D341Med (cell line): ENCODE data around the gene METTL2A.
"Not testable (repeated sequence)": the region's sequence is repeated elsewhere in the genome, so short reads cannot be mapped to it uniquely, and the experiment has no call there.

Source experiments
- DNase-seq: peaks from one replicate; pipeline ENCODE4 v3.0.0; 2012; ENCODE audit warnings: low spot score

Gene METTL2A, protein sequence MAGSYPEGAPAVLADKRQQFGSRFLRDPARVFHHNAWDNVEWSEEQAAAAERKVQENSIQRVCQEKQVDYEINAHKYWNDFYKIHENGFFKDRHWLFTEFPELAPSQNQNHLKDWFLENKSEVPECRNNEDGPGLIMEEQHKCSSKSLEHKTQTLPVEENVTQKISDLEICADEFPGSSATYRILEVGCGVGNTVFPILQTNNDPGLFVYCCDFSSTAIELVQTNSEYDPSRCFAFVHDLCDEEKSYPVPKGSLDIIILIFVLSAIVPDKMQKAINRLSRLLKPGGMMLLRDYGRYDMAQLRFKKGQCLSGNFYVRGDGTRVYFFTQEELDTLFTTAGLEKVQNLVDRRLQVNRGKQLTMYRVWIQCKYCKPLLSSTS

DNA sequence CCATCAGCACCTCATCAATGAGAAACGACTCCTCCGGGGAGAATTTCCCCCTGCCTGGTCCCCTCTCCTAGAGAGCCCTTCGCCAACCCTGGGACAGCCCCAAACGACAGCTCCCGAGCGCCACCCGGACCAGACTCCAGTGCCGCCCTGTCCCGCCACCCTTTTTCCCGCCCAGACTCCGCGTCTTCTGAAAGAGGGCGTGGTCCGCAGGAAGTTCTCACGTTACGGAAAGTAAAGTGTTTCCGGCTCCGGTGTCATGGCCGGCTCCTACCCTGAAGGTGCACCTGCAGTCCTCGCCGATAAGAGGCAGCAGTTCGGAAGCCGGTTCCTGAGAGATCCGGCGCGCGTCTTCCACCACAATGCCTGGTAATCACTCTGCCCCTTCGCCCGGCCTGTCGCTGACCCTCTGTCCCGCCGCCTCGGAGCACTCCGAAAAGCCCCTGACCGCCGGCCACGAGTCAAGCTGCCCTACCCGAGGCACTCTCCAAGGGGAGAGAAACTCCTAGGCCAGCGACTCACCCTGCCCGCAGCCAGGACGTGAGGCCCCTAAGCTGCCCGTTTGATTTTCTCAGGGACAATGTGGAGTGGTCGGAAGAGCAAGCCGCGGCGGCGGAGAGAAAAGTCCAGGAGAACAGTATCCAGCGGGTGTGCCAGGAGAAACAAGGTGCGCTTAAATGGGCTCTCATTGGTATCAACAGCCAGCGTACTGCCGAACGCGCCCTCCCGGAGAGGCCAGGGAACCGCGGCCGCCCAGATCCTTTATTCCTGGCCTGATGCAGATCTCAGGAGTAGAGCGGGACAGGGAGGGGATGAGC lies at the start of gene METTL2A:
TSS of gene METTL2A (plus strand) at position 251 of the 815 bp plus-strand sequence. CDS start at position 257, 6 bp downstream.
- DNase-seq: peak; percentile 89

DNA sequence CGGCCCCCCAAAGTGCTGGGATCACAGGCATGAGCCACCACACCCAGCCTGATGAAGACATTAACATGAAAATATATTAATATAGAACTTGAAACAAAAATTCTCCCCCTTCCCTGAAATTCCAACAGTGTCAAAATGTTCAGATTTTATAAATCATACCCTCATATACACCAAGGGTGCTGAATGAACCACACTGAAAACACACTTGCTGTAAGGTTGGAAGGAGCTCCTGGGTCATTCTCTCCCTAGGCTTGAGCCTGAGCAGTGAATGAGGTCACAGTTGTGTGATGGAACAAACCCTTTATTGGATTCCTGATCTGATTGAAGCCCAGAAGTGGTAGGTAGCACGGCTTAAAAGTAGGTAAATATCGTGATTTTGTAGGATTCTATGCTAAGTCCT lies 43.4 kb upstream of the METTL2A start, which contains the start of gene EFCAB3:
TSS of gene EFCAB3 (plus strand) at position 301 of the 400 bp plus-strand sequence. CDS start 2,427 bp downstream, outside the sequence.
- DNase-seq: no peak

DNA sequence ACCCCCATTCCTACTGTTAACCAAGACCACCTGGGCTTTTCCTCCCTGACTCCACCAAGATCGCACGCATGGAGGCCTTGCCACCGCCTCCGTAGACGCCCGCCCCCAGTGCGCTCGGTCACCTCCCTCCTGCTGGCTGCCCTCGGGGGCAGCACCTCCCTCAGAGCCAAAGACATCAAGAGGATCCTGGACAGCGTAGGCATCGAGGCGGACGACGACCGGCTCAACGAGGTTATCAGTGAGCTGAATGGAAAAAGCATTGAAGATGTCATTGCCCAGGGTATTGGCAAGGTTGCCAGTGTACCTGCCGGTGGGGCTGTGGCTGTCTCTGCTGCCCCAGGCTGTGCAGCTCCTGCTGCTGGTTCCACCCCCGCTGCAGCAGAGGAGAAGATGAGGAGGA lies 42.1 kb upstream of the METTL2A start:
- DNase-seq: no peak

DNA sequence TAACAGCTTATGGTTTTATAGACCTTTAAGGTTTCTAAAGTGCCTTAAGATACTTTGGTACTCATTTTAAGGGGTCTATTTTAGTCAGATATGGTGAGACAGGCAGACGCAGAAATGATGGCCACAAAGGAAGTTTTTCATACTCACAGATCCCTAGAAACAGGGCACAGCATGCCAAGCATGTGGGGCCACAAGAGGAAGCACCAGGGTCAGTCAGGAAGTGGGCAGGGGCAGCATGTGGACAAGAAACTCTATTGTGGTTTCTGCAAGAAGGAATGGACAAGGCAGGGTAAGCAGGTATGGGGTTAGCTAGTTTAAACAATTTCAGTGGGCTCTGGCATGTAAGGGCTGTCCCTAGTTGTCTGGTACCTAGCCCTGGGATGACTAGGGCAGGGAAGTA lies 34.8 kb upstream of the METTL2A start:
- DNase-seq: no peak

DNA sequence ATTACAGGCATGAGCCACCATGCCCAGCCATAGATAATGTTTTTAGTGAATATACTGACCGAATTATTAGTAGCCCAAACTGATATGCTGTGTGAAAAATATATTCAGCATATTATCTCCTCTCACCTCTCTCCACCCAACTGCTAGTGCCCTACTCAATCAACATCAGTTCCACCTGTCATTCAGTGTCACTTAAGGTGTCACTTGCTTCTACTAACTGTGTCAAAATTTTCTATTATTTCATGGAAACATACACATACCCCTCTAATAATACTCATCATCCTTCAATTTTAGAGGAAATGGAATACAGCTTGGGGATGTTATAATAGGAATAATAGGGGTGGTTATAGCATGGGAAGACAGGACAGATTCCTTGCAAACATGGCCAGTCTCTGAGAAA lies 30.8 kb upstream of the METTL2A start:
- DNase-seq: no peak

DNA sequence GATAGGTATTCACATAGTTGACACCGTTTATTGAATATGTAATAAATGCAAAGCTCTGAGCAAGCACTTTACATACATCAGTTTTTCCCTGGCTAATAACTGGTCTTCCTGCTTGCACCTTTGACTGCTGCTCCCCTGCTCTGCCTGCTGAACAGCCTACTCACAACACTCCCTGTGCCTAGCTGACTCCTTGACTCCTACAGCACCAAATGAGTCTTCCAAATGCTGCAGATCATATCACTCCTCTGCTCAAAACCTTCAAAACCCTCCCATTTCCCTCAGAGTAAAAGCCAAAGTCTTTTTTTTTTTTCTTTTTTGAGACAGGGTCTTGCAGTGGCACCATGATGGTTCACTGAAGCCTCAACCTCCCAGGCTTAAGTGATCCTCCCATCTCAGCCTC lies 24.8 kb upstream of the METTL2A start:
- no peak for DNase-seq

DNA sequence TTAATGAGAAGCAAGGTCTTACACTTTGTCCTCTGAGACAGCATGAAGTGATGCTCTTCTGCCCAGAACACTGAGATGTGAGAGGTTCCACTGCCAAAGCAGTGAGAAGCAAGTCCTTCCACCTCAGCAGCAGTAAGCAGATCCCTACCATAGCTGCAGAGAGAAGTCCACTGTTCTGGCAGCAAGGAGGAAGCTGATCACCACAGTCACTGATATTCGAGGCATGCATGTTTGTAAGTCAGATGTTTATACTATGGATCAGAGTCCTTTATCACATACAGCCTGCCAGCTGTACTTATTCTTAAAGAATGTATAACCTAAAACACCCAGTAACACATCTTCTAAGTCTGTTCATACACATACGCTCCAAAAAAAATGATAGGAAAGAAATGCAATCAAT lies 18.2 kb upstream of the METTL2A start:
- no peak for DNase-seq

DNA sequence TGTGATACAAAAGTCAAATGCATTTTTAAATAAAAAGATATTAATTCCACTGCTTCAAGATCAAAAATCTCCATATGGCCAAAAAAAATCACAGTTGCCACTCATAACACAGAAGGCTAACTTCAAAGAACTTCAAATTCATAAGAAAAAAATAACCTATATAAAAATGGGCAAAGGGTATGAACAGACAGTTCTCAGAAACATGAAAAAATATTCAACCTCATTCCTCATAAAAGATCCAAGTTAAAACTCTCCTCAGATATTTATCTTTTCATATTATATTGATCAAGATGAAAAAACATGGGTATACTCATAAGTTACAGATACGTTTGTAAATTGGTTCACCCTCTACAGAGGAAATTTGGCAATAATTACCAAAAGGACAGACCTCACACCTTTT lies 10.6 kb upstream of the METTL2A start:
- DNase-seq: not testable (repeated sequence)

DNA sequence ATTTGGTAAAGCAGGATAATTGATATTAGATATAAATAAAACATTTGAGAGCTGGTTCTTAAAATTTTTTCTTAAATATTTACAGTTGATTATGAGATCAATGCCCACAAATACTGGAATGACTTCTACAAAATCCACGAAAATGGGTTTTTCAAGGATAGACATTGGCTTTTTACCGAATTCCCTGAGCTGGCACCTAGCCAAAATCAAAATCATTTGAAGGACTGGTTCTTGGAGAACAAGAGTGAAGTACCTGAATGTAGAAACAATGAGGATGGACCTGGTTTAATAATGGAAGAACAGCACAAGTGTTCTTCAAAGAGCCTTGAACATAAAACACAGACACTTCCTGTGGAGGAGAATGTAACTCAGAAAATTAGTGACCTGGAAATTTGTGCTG lies 2.5 kb downstream of the METTL2A start:
- DNase-seq: not testable (repeated sequence)

DNA sequence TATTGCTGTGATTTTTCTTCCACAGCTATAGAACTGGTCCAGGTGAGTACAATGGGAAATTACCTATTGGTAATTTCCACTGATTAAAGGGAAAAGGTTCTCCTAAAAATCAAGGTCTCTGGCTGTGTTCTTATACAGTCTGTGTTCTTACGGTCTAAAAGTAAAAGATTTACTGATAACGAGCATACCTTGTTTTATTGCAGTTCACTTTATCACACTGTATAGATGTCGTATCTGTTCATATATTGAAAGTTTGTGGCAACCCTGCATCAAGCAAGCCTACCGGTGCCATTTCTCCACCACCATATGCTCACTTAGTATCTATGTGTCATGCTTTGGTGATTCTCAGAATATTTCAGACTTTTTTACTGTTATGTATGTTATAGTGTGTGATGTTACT lies 11.6 kb downstream of the METTL2A start:
- DNase-seq: not testable (repeated sequence)

DNA sequence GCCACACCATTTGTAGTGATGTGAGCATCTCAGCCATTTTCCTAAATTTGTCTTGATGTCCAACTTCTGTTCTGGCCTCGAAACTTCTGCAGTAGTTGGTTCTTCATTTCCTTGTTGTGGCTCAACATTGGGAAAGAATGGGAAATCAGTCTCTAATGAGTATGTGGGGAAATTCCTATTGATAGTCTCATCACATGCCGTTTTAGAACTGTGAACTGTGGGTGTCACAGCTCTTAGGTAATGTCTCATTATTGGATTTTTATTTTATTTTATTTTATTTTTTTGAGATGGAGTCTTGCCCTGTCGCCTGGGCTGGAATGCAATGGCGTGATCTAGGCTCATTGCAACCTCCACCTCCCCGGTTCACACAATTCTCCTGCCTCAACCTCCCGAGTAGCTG lies 17.5 kb downstream of the METTL2A start:
- DNase-seq: not testable (repeated sequence)

DNA sequence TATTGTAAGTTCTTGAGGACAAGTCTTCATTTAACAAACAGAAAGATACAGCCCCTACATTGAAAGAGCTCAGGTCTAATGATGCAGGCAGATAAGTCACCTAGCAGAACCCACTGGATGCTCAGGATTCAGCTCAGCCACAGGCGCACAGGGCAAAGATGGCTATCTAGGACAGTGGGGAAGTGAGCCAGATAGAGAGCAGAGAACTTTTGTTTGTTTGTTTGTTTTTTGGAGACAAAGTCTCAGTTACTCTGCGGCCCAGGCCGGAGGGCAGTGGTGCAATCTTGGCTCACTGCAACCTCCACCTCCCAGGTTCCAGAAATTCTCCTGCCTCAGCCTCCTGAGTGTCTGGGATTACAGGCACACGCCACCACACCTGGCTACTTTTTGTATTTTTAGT lies 20.4 kb downstream of the METTL2A start:
- no peak for DNase-seq

DNA sequence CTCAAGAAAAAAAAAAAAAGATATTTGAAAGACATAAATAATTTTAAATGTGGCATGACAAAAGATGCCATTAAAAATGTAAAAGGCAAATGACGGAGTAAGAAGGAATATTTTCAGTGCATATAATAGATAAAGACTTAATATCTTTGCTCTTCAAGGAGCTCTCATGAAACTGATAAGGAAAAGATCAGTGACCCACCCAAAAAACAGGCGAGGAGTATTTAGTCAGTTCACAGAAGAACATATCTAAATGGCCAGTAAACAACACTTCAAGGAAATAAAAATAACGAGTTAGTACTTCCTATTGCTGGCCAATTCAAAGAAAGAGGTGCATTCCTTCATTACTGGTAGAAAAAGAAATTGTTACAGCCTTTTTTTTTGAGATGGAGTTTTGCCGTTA lies 22.1 kb downstream of the METTL2A start:
- not testable (repeated sequence) for DNase-seq

DNA sequence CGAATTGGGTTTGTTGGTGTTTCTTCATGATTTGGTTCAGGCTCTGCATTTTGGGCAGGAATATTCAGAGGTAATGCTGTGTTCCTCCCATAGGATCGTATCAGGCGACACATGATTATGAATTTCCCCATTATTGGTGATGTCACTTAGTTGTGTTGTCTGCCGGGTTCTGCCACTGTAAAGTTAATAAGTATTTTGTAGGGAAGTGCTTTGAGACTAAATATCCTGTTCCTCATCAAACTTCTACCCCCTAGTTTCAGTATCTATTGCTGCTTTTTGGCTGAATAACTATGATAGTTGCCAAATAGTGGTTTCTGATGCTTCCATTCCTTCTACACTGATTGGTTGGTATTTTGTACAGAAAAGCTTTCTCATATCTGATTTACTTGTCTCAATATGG lies 28.5 kb downstream of the METTL2A start:
- DNase-seq: not testable (repeated sequence)

DNA sequence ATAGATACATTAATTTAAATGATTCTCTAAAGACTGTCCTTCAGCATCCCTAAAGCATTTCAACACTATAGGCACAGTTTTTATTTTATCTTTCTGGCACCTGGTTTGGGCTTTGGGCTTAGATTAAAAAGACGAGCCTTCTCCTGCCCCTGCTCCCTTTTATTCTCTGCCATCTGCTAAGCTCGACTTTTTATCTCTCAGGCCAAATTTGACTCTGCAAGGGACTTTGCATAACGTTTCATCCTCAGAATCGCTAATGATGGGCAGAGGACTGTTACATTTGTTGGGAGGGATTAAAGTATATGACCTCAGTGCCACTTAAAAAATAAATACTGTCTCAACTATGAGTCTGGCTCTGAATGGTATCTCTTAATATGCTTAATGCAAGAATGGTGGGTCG lies 29.3 kb downstream of the METTL2A start:
- DNase-seq: not testable (repeated sequence)

DNA sequence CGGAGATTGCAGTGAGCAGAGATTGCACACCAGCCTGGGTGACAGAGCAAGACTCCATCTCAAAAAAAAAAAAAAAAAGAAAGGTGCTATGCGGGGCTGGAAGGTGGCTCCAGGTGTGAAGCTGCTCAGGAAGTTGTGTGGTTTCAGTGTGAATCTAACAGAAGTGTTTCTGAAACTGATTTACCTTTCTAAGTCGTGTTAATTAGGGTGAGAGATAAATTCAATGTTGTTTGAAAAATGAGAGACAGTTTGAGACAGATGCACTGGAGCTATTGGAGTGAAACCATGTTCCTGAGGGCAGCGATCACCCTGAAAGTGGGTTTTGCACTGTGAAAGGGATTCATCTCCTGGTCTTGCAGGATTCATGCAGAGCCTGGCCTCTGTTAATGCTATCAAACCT lies 30.0 kb downstream of the METTL2A start:
- DNase-seq: not testable (repeated sequence)

DNA sequence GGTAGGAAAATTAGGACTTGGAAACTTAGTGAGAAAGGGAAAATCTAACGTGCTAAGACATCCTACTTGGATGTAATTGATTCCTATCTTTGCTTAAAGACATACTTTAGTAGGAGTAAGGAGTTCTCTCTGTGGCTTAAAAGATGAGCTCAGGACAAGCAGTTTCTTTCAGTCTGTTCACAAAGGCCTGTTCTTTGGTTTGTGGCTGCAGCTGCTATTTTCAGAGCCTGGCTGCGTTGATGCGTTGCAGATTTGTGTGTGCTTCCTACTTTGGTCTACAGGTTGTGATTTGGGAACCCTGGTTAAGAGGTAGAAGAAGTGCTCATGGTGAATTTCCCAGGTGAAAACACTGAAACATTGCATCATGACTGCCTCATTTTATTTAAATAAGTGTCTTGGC lies 30.4 kb downstream of the METTL2A start:
- not testable (repeated sequence) for DNase-seq

DNA sequence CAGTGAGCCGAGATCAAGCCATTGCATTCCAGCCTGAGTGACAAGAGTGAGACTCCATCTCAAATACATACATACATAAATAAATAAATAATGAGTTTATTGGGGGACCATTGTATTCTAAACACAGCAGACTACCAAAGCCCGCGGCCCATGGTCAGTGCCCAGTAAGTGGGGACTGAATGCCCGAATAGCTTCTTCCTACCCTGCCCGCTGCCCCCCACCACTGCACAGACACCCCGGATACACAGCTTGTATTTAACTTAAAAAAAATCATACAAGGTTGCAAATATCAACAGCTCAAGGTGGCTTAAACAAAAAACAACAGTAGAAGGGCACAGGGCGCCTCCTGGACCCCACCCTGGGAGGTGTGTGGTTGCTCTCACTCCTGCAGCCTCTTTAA lies 32.3 kb downstream of the METTL2A start:
- DNase-seq: no peak

DNA sequence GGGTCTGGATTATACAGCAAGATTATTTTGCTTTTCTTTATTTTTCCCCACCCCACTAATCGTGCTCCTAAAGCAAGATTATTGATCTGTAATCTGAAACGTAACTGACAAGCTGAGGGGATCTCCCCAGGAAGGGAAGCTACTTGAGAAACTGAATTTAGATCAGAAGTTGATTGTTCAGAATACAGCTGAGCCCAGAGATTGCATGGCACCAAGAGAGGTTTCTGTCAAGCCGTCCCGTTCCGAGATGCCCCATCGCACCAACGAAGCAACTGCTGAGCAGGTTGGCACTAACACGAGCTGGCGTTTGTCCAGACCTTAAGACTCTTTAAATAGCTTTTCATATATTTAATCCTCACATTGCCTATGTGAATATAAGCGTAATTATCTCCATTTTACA lies 34.8 kb downstream of the METTL2A start:
- not testable (repeated sequence) for DNase-seq

DNA sequence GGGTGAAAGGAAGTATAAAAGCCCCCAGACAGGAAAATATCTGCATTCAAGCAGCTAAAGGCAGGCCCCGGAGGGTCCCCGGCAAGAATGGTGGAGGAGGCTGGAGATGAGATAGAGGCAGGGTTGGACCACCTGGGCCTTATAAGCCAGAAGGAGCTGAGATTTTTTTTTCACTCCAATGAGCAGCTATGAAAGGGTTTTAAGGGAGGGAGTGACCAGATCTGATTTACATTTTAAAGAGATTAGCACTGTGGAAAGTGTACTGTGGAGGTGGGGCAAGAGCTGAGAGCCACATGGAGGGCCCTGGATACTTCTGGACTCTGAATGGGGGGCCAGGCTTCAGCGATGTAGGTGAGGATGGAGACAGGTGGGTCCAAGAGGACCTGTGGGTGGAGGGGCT lies 40.7 kb downstream of the METTL2A start:
- not testable (repeated sequence) for DNase-seq

DNA sequence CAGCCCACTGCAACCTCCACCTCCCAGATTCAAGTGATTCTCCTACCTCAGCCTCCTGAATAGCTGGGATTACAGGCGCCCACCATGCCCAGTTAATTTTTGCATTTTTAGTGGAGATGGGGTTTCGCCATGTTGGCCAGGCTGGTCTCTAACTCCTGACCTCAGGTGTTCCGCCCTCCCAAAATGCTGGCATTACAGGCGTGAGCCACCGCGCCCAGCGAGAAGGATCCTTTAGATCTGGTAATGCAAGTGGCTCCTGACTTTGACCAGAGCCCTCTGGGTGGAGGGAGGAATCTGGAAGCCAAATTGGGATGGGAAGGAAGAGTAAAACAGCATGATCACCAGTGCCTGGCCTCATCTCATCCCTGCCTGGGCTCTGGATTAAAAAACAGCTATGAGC lies 41.6 kb downstream of the METTL2A start:
- not testable (repeated sequence) for DNase-seq

DNA sequence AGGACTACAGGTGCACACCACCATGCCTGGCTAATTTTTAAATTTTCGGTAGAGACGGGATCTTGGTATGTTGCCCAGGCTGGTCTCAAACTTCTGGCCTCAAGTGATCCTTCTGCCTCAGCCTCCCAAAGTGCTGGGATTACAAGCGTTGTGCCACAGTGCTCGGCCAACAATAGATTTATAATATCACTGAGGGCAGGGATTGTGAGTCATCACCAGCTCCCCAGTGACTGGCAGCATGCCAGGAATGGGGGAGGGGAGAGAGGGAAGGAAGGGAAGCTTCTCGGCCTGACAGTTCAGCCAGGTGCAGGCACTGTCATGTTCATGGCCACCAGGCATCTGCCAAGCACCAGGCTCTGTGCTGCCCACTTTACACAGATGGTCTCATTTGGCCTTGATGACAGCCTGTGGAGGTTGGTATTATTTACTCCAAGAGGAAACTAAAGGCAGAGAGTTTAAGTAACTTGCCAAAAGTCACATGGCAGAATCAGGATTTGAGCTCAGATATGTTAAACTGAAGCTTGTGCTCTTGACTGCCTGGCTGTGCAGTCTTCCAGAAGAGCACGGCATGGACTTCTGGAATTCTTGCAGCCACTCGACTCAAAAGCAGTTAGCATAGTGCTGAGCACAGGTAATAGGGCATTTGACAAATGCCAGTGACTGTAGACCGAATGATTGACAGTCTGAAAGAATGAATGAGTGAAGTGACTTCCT lies 47.1 kb downstream of the METTL2A start:
- not testable (repeated sequence) for DNase-seq
